Fibroblast of lung (primary cell): ENCODE results near the gene PLEKHA5.

Experiments
- EZH2 ChIP-seq: IDR thresholded peaks from 2 replicates; pipeline ENCODE4 v1.5.1; 2012; ENCODE audit warnings: low read length, control low read depth, mild to moderate bottlenecking; ENCODE audit errors: missing control alignments
- TF ChIP-seq, protein P1 (sequence below), 2 donors: IDR thresholded peaks in 1 of 2; conservative IDR thresholded peaks in 1 of 2; 1 replicate in 1 of 2; 2 replicates in 1 of 2; pipeline ENCODE4 v1.5.1; 2011 to 2012; ENCODE audit warnings: low read length in 2 of 2, control low read depth in 1 of 2, inconsistent platforms in 1 of 2, low read depth in 1 of 2, mild to moderate bottlenecking in 1 of 2

DNA sequence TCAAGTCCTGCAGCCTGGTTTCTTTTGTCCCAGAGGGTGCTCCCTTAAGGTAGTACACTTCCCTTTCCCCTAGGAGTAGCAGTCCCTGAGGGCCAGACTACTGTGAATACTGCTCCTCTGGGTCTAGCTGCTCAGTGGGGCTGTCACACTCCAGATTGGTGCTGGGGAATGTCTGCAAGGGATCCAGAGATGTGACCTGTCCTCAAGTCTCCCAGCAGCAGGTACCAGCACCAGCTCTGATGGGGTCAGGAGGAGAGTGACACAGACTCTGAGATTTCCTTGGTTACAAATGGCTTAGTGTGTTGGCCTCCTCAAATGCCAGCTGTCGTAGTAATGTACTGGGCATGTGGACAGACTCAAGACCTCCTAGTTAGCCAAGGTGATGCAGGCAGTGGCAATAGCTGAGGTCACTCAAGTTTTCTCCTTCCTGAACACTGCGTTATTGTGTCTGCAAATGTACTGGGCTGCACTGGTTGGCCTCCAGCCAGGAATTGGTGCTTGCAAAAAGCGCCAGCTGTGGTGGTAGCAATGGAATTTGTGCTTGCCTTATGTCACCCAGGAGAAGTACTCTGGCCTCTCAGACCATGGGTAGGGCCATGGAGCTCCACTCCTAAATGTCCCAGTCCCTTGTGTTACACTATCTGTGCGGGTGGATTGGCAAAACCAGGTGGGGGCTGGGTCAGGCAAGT lies 273.4 kb downstream of the PLEKHA5 start:
- TF ChIP-seq, protein P1, sequence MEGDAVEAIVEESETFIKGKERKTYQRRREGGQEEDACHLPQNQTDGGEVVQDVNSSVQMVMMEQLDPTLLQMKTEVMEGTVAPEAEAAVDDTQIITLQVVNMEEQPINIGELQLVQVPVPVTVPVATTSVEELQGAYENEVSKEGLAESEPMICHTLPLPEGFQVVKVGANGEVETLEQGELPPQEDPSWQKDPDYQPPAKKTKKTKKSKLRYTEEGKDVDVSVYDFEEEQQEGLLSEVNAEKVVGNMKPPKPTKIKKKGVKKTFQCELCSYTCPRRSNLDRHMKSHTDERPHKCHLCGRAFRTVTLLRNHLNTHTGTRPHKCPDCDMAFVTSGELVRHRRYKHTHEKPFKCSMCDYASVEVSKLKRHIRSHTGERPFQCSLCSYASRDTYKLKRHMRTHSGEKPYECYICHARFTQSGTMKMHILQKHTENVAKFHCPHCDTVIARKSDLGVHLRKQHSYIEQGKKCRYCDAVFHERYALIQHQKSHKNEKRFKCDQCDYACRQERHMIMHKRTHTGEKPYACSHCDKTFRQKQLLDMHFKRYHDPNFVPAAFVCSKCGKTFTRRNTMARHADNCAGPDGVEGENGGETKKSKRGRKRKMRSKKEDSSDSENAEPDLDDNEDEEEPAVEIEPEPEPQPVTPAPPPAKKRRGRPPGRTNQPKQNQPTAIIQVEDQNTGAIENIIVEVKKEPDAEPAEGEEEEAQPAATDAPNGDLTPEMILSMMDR (conservative IDR thresholded peaks at IDR 0.05 in 1 of 2, IDR thresholded peaks at IDR 0.05 in 1 of 2; ENCODE audit: low read depth in 1 of 2, low read length in 2 of 2) = no peak
- TF ChIP-seq EZH2 = no peak
